SH-SY5Y (cell line): ENCODE results near the gene PSTK.
A peak's percentile ranks its signal among the peaks of the same experiment; 100 is the strongest.

Source experiments
- GATA2 ChIP-seq: IDR thresholded peaks from 2 replicates; pipeline ENCODE4 v1.6.1; 2011; ENCODE audit warnings: mild to moderate bottlenecking, low read depth, low read length
- GATA3 ChIP-seq: IDR thresholded peaks from 2 replicates; pipeline ENCODE4 v1.6.1; 2011; ENCODE audit warnings: low read depth, mild to moderate bottlenecking, low read length, moderate library complexity

Gene PSTK, protein sequence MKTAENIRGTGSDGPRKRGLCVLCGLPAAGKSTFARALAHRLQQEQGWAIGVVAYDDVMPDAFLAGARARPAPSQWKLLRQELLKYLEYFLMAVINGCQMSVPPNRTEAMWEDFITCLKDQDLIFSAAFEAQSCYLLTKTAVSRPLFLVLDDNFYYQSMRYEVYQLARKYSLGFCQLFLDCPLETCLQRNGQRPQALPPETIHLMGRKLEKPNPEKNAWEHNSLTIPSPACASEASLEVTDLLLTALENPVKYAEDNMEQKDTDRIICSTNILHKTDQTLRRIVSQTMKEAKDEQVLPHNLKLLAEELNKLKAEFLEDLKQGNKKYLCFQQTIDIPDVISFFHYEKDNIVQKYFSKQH

DNA sequence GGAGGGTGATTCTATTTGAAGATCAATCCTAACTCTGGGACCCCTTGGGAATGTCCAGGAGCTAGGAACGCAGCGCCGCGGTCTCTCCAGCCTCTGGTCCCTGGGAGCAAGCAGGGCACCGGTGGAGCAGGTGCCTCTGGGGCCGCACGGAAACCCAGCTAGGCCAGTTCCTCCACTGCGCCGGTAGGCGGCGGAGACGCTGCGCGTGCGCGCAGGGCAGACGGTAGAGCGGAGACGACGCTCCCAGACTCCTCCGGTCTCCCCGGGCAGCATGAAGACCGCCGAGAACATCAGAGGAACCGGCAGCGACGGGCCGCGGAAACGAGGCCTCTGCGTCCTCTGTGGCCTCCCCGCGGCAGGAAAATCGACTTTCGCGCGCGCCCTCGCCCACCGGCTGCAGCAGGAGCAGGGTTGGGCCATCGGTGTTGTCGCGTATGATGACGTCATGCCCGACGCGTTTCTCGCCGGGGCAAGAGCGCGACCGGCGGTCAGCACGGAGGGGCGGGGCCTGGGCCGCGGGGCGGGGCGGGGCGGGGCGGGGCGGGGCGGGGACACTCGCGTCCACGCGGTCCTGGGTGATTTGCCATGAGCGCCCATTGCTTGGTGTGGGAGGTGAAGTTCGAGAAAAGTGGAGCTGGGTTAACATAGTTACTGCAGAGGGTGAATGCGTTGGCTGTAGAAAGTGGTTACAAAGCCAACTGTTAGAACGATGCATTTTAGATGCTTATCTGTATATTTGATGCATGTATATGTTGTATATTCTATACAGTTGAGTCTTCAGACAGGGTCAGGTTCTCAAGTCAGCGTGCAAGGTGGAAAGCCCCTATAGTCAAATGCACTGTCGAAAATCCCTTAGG is at the start of gene PSTK:
TSS of gene PSTK (plus strand) at position 193 of the 857 bp plus-strand sequence. CDS start at position 272, 79 bp downstream.
- TF ChIP-seq GATA2, result peak; percentile 67
- TF ChIP-seq GATA3, result no peak; the same call in 1 of the 2 replicates

DNA sequence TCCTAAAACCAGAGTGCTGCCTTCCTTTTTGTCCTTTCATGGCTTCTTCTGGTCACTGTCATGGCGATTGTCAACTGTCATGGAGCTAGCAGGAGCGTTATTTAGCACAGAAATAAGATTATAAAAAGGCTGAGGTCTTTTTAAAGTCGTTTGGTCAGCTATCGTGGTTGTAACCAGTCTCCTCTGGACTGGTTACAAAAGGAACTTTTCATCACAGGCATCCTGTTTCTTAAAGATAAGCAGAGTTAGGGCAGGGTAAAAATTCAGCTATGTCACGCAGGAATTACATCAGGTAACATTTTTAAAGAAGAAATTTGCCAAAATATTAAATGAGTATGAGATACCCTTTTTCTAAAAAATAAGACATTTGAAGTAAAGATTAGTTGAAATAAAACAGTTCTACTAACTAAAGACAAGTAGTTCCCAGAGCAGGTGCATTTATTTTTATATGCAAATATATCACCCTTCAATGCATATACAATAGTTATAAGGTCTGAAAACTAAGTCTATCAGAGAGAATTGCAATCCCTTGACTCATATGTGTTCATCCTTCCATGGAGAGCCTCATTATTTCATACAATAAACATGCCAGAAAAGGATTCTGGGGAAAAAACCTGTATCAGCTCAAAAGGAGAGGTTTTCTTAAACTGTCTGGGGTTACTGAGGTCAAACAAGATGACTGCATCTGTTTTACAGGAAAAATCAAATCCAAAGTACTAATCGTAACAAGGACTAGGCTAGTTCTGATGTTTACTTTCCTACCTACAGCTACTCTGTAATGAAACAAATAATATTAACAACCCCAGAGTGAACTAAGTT is 48.9 kb upstream of the PSTK start:
- TF ChIP-seq GATA3 (no peak), GATA2 (no peak)

DNA sequence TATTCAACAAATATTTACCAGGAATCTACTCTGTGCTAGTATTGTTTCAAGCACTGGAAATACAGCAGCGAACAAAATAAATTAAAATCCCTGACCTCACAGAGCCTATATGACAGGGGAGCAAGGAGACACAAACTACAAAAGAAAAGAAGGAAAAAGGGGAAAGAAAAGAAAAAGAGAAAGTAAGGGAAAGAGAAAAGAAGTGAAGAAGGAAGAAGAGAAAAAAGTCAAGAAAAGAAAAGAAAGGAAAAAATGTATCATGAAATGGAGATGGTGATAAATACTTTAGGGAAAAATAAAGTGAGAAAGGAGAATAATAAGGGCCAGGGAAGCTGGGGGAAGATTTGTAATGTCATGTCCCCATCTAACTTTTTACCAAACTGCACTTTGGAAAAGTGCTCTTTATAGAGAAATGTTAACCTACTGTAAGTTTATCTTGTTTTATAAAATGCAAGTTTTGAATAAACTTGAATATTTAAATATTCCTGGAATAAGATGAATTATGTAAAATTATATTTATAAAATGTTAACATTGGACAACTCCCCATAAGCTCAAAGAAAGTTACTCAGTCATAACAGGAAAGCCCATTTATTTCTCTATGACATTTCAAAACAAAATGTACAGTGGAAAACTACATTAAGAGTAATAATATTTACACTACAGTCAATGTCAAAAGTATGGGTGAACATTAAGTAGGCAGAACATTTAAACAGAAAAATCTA is 40.9 kb upstream of the PSTK start:
- TF ChIP-seq GATA3, result no peak
- no peak for TF ChIP-seq GATA2

DNA sequence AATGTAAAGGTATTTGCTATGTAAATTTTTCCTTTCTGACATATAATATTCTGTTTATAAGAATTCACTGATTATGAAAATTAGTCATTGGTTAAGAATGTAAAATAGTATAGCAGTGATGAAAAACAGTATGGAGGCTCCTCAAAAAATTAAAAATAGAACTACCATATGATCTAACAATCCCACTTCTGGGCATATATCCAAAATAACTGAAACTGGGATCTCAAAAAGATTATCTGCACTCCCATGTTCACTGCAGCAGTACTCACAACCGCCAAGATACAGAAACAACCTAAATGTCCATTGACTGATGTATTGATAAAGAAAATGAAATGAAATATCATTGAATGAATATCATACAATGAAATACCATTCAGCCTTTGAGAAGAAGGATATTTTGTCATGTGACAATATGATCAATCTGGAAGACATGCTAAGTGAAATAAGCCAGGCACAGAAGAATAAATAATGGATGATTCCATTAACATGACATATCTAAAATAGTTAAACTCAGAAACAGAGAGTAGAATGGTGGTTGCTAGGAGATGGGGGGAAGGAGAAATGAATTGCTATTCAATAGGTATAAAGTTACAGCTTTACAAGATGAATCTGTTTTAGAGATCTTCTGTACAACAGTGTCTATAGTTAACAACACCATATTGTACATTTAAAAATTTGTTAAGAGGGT is 40.2 kb upstream of the PSTK start:
- no peak for TF ChIP-seq GATA3
- no peak for TF ChIP-seq GATA2

DNA sequence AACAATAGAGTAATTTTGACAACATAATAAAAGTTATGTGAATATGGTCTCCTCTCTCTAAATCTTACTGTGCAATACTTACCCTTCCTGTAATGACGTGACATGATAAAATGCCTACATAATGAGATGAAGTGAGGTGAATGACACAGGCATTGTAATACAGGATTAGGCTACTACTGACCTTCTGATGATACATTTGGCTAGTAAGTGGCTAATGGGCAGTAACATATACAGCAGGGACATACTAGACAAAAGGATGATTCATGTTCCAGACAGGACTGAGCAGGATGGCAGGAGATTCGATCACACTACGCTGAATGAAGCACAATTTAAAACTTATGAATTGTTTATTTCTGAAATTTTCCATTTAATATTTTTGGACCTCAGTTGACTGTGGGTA is 30.9 kb upstream of the PSTK start:
- TF ChIP-seq GATA3 (no peak), GATA2 (no peak)

DNA sequence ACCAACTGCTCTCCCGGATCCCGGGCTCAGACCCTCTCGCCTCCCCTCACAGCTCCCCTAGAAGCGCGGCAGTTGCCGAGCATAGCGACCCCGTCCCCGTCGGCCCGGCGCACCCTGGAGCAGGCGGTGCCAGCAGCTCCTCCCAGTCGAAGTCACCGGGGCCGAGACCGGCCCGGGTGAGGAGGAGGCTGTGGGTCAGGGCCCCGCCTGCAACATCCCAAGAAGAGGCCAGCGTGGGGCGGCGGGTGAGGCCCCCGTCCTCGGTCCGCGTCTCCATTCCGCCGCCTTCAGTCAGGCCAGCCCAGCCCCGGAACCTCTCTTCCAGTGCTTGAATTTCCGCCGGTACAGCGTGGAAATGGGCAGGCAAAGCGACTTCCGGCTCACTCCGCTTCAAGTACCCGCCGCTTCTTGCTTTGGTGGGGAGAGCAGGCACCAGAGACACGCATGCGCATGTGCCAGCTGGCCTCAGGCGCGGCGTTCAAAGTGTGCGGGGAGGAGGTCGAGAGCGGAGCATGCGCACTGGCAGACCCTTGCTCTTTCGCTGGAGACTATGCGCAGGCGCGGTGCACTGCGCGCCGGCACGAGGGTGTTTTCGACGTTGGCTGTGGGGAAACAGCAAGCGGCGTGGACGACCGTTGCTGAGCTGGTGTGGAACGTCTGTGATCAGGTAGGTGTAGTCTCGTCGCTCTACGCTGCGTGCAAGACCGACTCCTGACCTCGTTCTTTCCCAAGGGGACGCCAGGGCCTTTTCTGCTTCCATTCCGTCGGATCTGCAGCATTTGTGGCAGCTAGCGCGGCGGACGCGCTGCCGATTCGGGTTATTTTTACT is 26.1 kb upstream of the PSTK start, which contains the start of gene C10orf88:
TSS of gene C10orf88 (minus strand) at position 326 of the 829 bp plus-strand sequence. CDS start at position 277, 49 bp downstream.
- no peak for TF ChIP-seq GATA2
- TF ChIP-seq GATA3, result no peak

DNA sequence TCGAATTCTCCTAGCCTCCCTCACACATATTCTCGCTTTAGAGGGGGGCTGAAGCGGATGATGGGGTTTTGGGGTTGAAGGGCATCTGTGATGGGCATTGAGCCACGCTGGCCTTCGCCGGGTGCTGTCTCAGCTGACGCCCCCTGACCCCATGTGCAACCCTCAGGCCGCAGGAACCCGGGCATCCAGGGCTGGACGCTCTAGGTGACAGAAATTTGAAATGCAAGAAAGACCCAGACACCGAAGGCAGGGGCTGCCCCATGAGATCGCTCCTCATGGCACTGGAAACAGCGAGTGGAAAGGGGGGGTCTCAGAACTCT is 25.5 kb upstream of the PSTK start:
- TF ChIP-seq GATA2 (no peak), GATA3 (no peak)

DNA sequence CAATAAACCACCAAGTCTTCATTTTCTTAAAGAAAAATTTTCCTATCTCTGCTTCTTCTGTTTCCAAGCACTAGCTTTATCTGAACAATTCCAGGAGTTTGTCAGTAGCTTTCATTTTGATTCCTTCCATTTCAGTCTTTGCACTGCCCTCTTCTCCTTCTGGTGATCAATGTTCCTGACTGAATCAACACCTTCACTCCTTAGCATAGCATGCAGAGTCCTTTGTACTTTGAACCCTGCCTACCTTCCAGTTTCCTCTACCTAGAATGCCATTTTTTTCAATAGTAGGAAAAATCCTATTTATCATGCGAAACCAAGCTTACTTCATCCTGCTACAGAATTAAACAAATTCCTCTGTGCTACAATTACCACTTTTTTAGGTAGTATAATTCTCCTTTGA is 24.3 kb upstream of the PSTK start:
- TF ChIP-seq GATA2, result no peak
- TF ChIP-seq GATA3, result no peak

DNA sequence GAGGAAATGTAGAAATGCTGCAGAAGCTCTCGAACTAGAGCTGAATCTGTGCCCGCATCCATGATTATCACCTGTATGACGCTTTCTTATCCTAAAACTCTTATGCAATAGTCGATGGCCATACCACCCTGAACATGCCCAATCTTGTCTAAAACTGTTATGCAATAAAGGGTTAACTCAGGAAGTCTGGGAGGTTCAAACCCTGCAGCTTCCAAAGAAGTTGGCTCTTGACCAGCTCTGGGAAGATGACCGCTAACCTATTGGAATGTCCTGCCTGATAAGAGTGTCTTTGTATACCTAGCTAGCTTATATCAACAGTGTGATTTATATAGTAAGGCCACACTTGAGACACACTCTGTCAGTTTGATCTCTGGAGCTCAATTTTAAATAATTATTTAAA is 22.7 kb upstream of the PSTK start:
- TF ChIP-seq GATA2 (no peak), GATA3 (no peak)

DNA sequence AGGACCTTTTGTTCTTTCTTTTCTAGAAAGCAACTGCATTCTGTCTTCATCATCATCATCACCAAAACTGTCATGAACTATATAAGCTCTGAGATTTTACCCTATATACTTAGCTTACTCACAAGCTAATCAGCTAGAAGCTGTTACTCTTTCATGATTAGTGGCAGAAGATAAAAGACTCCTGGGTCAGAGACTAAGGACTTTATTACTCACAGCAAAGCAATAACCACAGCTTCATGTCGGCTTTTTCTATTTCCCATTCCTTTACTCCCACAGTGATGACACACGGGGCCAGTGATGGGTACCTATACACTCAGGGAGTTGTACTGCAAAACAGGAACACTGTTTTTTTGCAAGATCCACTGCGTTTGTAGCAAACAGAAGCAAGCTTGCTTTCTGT is 17.8 kb upstream of the PSTK start:
- TF ChIP-seq GATA3, result no peak
- TF ChIP-seq GATA2, result no peak

DNA sequence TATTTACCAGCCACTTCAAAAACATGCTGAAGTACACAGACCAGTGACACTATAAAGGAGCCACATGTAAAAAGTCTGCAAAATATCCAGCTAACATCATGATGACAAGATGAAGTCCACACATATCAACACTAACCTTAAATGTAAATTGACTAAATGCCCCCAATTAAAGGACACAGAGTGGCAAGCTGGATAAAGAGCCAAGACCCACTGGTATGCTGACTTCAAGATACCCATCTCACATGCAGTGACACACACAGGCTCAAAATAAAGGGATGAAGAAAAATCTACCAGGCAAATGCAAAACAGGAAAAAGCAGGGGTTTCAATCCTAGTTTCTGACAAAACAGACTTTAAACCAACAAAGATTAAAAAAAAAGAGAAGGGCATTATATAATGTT is 13.3 kb upstream of the PSTK start:
- no peak for TF ChIP-seq GATA2
- no peak for TF ChIP-seq GATA3

DNA sequence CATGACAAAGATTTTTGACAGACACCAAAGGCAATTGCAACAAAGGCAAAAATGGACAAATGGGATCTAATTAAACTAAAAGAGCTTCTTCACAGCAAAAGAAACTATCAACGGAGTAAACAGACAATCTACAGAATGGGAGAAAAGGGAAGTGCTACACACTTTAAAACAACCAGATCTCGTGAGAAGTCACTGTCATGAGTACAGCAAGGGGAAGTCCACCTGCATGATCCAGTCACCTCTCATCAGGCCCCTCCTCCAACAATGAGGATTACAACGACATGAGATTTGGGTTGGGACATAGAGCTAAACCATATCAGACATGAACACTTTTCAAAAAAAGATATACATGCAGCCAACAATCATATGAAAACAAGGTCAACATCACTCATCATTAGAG is 11.5 kb upstream of the PSTK start:
- TF ChIP-seq GATA2 (no peak), GATA3 (no peak)

DNA sequence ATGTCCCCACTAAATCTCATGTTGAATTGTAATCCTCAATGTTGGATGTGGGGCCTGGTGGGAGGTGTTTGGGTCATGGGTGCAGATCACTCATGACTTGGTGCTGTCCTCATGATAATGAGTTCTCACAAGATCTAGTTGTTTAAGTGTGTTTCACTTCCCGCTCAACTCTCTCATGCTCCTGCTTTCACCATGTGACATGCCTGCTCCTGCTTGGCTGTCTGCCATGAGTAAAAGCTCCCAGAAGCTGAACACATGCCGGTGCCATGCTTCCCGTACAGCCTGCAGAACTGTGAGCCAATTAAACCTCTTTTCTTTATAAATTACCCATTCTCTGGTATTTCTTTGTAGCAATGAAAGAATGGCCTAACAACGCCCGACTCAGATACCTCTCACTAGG is 6.2 kb upstream of the PSTK start:
- TF ChIP-seq GATA2, result no peak
- TF ChIP-seq GATA3, result no peak
